ENCODE measurements around the gene ACTMAP. TPM values are rescaled to one million over a fixed set of nuclear protein-coding genes. Genes with fewer than 3 reads are reported as not detected.

The ACTMAP gene
- total and polyA plus RNA-seq, 2 of the 8 experiments (the other 6 are each of a cell fraction or from before 2014, with no cell fraction given): 24.1 to 26.5 TPM

- TF ChIP-seq, protein P1, sequence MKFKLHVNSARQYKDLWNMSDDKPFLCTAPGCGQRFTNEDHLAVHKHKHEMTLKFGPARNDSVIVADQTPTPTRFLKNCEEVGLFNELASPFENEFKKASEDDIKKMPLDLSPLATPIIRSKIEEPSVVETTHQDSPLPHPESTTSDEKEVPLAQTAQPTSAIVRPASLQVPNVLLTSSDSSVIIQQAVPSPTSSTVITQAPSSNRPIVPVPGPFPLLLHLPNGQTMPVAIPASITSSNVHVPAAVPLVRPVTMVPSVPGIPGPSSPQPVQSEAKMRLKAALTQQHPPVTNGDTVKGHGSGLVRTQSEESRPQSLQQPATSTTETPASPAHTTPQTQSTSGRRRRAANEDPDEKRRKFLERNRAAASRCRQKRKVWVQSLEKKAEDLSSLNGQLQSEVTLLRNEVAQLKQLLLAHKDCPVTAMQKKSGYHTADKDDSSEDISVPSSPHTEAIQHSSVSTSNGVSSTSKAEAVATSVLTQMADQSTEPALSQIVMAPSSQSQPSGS (IDR thresholded peaks at IDR 0.05; ENCODE audit: low read length): 0 out of 2 replicates have a peak, but pooled peaks have one; percentile 18
- TF ChIP-seq CTCF (IDR thresholded peaks at IDR 0.05; ENCODE audit: control extremely low read depth in 1 of 3, insufficient read depth in 1 of 3, low read depth in 1 of 3, low read length in 3 of 3) (peak in 1 of 3 experiments; percentile 3; a peak in 1 of 4 replicates), CREB1 (IDR thresholded peaks at IDR 0.05) (peak; percentile 91), TAF1 (IDR thresholded peaks at IDR 0.05; ENCODE audit: low read depth, low read length) (peak; percentile 61), EZH2 (IDR thresholded peaks at IDR 0.05; ENCODE audit: low read depth, low read length, severe bottlenecking) (no peak), EP300 (IDR thresholded peaks at IDR 0.05; ENCODE audit: borderline replicate concordance in 1 of 2, low read depth in 2 of 2, low read length in 2 of 2) (peak; percentile 71 to 99), POLR2AphosphoS5 (IDR thresholded peaks at IDR 0.05; ENCODE audit: low read depth, low read length) (peak; percentile 66; the same call in 1 of the 2 replicates), CHD2 (IDR thresholded peaks at IDR 0.05; ENCODE audit: low read length) (peak; percentile 66), BRCA1 (IDR thresholded peaks at IDR 0.05; ENCODE audit: low read depth, low read length) (peak; percentile 47; the same call in 1 of the 2 replicates), SP1 (IDR thresholded peaks at IDR 0.05; ENCODE audit: low read depth, low read length) (peak; percentile 87), SIX5 (IDR thresholded peaks at IDR 0.05; ENCODE audit: low read depth, low read length) (no peak), TAF7 (optimal IDR thresholded peaks at IDR 0.05; ENCODE audit: borderline replicate concordance, low read depth, low read length) (peak; percentile 18), HDAC2 (IDR thresholded peaks at IDR 0.05; ENCODE audit: borderline replicate concordance in 1 of 2, low read depth in 2 of 2, low read length in 2 of 2) (no peak; a peak in 1 of 4 replicates), RAD21 (IDR thresholded peaks at IDR 0.05 in 1 of 2, conservative IDR thresholded peaks at IDR 0.05 in 1 of 2; ENCODE audit: low read depth in 2 of 2, low read length in 2 of 2) (no peak), POLR2A (IDR thresholded peaks at IDR 0.05; ENCODE audit: control extremely low read depth in 1 of 2, low read depth in 2 of 2, low read length in 2 of 2) (peak in 1 of 2 experiments; percentile 70; a peak in 1 of 3 replicates), SAP30 (IDR thresholded peaks at IDR 0.05; ENCODE audit: insufficient read depth, insufficient replicate concordance, low read length) (peak; percentile 89), JUN (IDR thresholded peaks at IDR 0.05; ENCODE audit: low read depth, low read length) (no peak), MAX (IDR thresholded peaks at IDR 0.05) (0 out of 2 replicates have a peak, but pooled peaks have one; percentile 5)
These were observed 33.6 kb downstream of the ACTMAP start, which contains the start of the genes COQ8B and ITPKC (continued) for GRCh38 chr19:40716482-40717324.

Data from H1 (cell line).